ENCODE results near the gene ARHGAP10. TPM values are rescaled to one million over a fixed set of nuclear protein-coding genes. Genes with fewer than 3 reads are reported as not detected.

Gene ARHGAP10
- total and polyA plus RNA-seq, 10 of the 15 experiments (the other 5 are each of a cell fraction or from before 2014, with no cell fraction given), result 1.3 to 25.8 (median 17.2) TPM

- TF ChIP-seq ZNF622 (IDR thresholded peaks at IDR 0.05) (no peak), BCL3 (IDR thresholded peaks at IDR 0.05; ENCODE audit: borderline replicate concordance, insufficient read depth, low read depth, low read length, poor library complexity, severe bottlenecking) (no peak), NR2C1 (IDR thresholded peaks at IDR 0.05) (no peak), SMARCA5 (IDR thresholded peaks at IDR 0.05) (no peak), ATF7 (IDR thresholded peaks at IDR 0.05; ENCODE audit: low read depth) (no peak), ZZZ3 (IDR thresholded peaks at IDR 0.05; ENCODE audit: control insufficient read depth, insufficient read length, low read depth) (no peak), CBFB (IDR thresholded peaks at IDR 0.05; ENCODE audit: low read depth) (no peak), CHD4 (IDR thresholded peaks at IDR 0.05) (no peak), ATF3 (IDR thresholded peaks at IDR 0.05; ENCODE audit: borderline replicate concordance, extremely low read depth, low read depth, low read length) (no peak), NR2C2 (IDR thresholded peaks at IDR 0.05; ENCODE audit: borderline replicate concordance, control insufficient read depth, insufficient read length, low read depth) (no peak), WRNIP1 (IDR thresholded peaks at IDR 0.05; ENCODE audit: borderline replicate concordance, low read depth, low read length) (no peak)
- intact Hi-C loops (cut with micrococcal nuclease; ENCODE audit: unreplicated experiment), result no loop called here
- Histone ChIP-seq H3K27me3 (replicated peaks in 1 of 2; ENCODE audit: control insufficient read depth in 2 of 2, insufficient read depth in 2 of 2, low read length in 1 of 2) (no peaks in the 10 kb centered on the region), H3K27ac (ENCODE audit: control insufficient read depth, insufficient read depth) (no peak overlapping the region), H3K9me3 (replicated peaks; ENCODE audit: control insufficient read depth, insufficient read depth, low read length) (no peaks in the 10 kb centered on the region), H3K9ac (ENCODE audit: control insufficient read depth, insufficient read depth, low read length) (no peak overlapping the region), H3K4me3 (no peak overlapping the region), H3K79me2 (ENCODE audit: control insufficient read depth, insufficient read depth, low read length) (no peaks in the 10 kb centered on the region), H3K4me2 (ENCODE audit: control insufficient read depth, insufficient read depth) (no peak overlapping the region), H3K36me3 (ENCODE audit: control insufficient read depth in 2 of 2, insufficient read depth in 2 of 2, low read length in 1 of 2) (no peaks in the 10 kb centered on the region), H2AFZ (ENCODE audit: control insufficient read depth, low read depth, low read length) (no peak overlapping the region), H4K20me1 (ENCODE audit: control insufficient read depth, insufficient read depth) (no peaks in the 10 kb centered on the region), H3K4me1 (ENCODE audit: control insufficient read depth, insufficient read depth, low read length) (peaks cover 18% of the 10 kb centered on the region)
- no TSS peak for BruUV-seq (replicated peaks)
- FAIRE-seq (no peak), ATAC-seq (no peak), DNase-seq (ENCODE audit: low read depth, low spot score) (no peak)
- SMC1A ChIA-PET (ENCODE audit: uncharacterized antibody, unreplicated experiment), result interaction anchor here (1.4 to 8.1 kb wide), 5 partner anchors 9 to 149 kb away, joined by 4 to 251 read pairs (median 6); partner anchors contain the start of genes ARHGAP10 and TMEM184C
- CTCF ChIA-PET, result interaction anchor here (1.9 to 10.7 kb wide), 3 partner anchors 10 to 151 kb away, joined by 5 to 343 read pairs (median 5); no protein-coding TSS in a partner anchor
- RAD21 ChIA-PET (ENCODE audit: unreplicated experiment), result no interaction called here
- POLR2A ChIA-PET, result no interaction called here
- 76% methylated on average over 8 of the region's 8 CpGs for WGBS (ENCODE audit: insufficient coverage, insufficient replicate concordance, low lambda C conversion rate, missing lambda C conversion rate)
- in situ Hi-C loops (cut with MboI), result no loop called here
These were observed 17.1 kb upstream of the ARHGAP10 start for GRCh38 chr4:147714575-147715401.

Measured in GM12878 (cell line).